Naive thymus-derived CD8-positive, alpha-beta T cell (primary cell): ENCODE data around the gene OGFOD2. TPM values are rescaled to one million over a fixed set of nuclear protein-coding genes. Genes with fewer than 3 reads are reported as not detected.

Experiments used
- ATAC-seq, 2 donors: fragments of 150-1000 bp; cut with Tn5 transposase in 1 of 2; sonication (Bioruptor Pico), chemical (Tn5 transposase) in 1 of 2; 1 replicate in 1 of 2; 2 replicates in 1 of 2; pipeline ENCODE4 v1.10.0; 2021; ENCODE audit warnings: mild to moderate bottlenecking in 2 of 2, moderate library complexity in 2 of 2
- POLR2A ChIA-PET: fragments of 350-600 bp; sonication (Branson Sonifier 250); formaldehyde crosslinking; loops from one replicate; lab custom pipeline; 2021; ENCODE audit warnings: antibody characterized with exemption; lab: Charles Lee
- DNase-seq, 10 donors: peaks; one replicate each; pipeline versions ENCODE4 v3.0.0 to v3.0.0-alpha.2; 2020 to 2022
- H3K27ac Mint-ChIP-seq, 10 donors: one replicate each; pipeline ENCODE4 v1.8.0; 2020 to 2022; ENCODE audit warnings: mild to moderate bottlenecking in 10 of 10, mixed read lengths in 10 of 10, moderate library complexity in 4 of 10, inconsistent platforms in 1 of 10
- H3K27me3 Mint-ChIP-seq, 5 donors: one replicate each; pipeline ENCODE4 v1.8.0; 2021 to 2022; ENCODE audit warnings: mixed read lengths in 5 of 5
- H3K36me3 Mint-ChIP-seq, 3 donors: one replicate each; pipeline ENCODE4 v1.8.0; 2020 to 2022; ENCODE audit warnings: mixed read lengths in 3 of 3, mild to moderate bottlenecking in 2 of 3, inconsistent platforms in 1 of 3
- H3K4me1 Mint-ChIP-seq, 4 donors: one replicate each; pipeline ENCODE4 v1.8.0; 2021 to 2022; ENCODE audit warnings: mixed read lengths in 4 of 4
- H3K4me3 Mint-ChIP-seq, 10 donors: one replicate each; pipeline ENCODE4 v1.8.0; 2020 to 2022; ENCODE audit warnings: mild to moderate bottlenecking in 10 of 10, mixed read lengths in 10 of 10, moderate library complexity in 6 of 10, inconsistent platforms in 1 of 10
- H3K9me3 Mint-ChIP-seq, 9 donors: one replicate each; pipeline ENCODE4 v1.8.0; 2020 to 2022; ENCODE audit warnings: mixed read lengths in 9 of 9, mild to moderate bottlenecking in 3 of 9, inconsistent platforms in 1 of 9, moderate library complexity in 1 of 9
- polyA plus RNA-seq, 3 donors: library from polyadenylated mRNA; unstranded; fragments of 300-500 nt; fragmentation: Illumina TruSeq; gene quantifications; one replicate each; pipeline ENCODE4 v1.2.3, GENCODE V29; 2021
- total RNA-seq, 8 experiments: library from RNA in 2 of 8; stranded (reverse) in 2 of 8; gene quantifications; one replicate each; pipeline ENCODE4 v1.2.3 and lab custom pipeline; 2021 to 2026

Gene OGFOD2
- total and polyA plus RNA-seq, 5 experiments from 2014 or later: 7.7 to 35.1 (median 15.9) TPM

DNA sequence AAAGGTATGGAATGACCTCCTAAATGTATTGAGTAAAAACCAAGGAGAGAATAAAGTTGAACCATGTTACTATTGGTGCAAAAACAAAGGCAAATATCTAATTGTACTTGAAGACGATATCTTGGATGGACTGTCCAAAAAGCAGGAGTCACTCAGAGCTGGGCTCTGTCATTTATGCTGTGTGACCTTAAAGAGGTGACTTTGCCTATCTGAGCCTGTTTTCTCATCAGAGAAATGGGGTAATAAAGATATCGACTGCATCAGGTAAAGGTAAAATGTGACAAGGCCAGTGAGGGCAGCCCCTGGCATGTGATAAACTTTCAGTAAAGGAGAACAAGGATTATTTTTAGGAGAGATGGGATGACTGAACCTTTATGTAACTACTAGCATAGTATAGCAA is 6.9 kb upstream of the OGFOD2 start:
- ATAC-seq (no peak), DNase-seq (no peak)
- Mint-ChIP-seq H3K9me3 (no peaks in the 10 kb centered on the region), H3K4me1 (peaks cover 6 to 14% (median 8%) of the 10 kb centered on the region in 4 donors), H3K36me3 (no peaks in the 10 kb centered on the region), H3K27me3 (no peaks in the 10 kb centered on the region), H3K4me3 (no peak overlapping the region), H3K27ac (no peak overlapping the region)
- POLR2A ChIA-PET: interaction anchor here (0.6 to 3.1 kb wide), 4 partner anchors 11 to 265 kb away, joined by 3 to 20 read pairs (median 8); partner anchors contain the start of genes MPHOSPH9 and MTRFR

DNA sequence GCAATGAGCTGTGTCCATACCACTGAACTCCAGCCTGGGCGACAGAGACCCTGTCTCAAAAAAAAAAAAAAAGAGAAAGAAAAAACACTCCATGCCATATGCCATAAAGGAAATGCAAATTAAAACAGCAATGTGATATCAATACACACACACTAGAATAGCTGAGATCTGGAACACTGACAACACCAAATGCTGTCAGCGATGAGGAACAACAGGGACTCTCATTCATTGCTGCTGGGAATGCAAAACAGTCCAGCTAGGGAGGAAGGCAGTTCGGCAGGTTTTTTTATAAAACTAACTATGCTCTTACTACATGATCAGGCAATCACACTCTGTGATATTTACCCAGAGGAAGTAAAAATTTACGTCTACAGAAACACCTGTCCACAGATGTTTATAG is 5.4 kb upstream of the OGFOD2 start:
- Mint-ChIP-seq H3K4me1 (peaks cover 3 to 18% (median 11%) of the 10 kb centered on the region in 4 donors), H3K27me3 (no peaks in the 10 kb centered on the region), H3K36me3 (no peaks in the 10 kb centered on the region), H3K4me3 (no peak overlapping the region), H3K9me3 (no peaks in the 10 kb centered on the region), H3K27ac (peak overlapping the region in 2 of 10 donors; percentile 1 to 57)
- ATAC-seq (no peak), DNase-seq (no peak)
- POLR2A ChIA-PET: interaction anchor here (1.7 kb wide), 1 partner anchor 9 kb away, joined by 10 read pairs; no protein-coding TSS in a partner anchor

DNA sequence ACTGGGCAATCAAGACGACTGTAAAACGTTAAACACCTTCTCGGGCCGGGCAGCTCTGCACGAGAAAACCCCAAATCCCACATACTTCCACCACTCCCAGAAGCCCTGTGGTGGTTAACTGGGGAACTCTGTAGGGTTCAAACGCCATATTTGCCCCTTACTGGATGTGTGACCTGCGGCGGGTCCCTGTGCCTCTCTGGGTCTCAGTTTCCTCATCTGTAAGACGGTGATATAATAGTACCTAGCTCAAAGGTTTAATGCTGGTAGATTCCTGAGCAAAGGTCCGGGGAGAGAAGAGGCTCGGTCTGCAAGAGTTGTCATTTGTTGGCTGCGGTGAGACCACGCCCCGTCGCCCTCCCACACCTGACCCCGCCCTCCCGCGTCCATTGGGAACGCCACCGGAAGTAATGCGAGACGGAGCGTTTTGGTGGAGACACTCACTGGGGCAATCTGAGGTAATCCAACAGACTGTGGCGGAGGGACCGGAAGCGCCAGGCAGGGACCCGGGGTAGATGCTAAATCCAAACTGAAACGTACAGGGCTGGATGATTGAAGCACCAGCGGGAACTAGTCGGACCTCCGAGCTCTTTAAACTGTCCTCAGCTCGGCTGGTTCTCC is 661 bp upstream of the OGFOD2 start:
- peak; percentile 94 to 99 (median 98) for DNase-seq
- Mint-ChIP-seq H3K9me3 (no peaks in the 10 kb centered on the region), H3K27ac (peak overlapping the region; percentile 97 to 100 (median 99)), H3K36me3 (no peaks in the 10 kb centered on the region), H3K4me3 (peak overlapping the region; percentile 92 to 99 (median 98)), H3K27me3 (no peaks in the 10 kb centered on the region), H3K4me1 (peaks cover 6 to 40% (median 21%) of the 10 kb centered on the region in 4 donors)
- ATAC-seq: peak; percentile 82 to 87
- POLR2A ChIA-PET: interaction anchor here (0.5 to 3.8 kb wide), 23 partner anchors 8 to 1178 kb away, joined by 3 to 36 read pairs (median 4); partner anchors contain the start of genes ABCB9, DDX55, HIP1R and MPHOSPH9

DNA sequence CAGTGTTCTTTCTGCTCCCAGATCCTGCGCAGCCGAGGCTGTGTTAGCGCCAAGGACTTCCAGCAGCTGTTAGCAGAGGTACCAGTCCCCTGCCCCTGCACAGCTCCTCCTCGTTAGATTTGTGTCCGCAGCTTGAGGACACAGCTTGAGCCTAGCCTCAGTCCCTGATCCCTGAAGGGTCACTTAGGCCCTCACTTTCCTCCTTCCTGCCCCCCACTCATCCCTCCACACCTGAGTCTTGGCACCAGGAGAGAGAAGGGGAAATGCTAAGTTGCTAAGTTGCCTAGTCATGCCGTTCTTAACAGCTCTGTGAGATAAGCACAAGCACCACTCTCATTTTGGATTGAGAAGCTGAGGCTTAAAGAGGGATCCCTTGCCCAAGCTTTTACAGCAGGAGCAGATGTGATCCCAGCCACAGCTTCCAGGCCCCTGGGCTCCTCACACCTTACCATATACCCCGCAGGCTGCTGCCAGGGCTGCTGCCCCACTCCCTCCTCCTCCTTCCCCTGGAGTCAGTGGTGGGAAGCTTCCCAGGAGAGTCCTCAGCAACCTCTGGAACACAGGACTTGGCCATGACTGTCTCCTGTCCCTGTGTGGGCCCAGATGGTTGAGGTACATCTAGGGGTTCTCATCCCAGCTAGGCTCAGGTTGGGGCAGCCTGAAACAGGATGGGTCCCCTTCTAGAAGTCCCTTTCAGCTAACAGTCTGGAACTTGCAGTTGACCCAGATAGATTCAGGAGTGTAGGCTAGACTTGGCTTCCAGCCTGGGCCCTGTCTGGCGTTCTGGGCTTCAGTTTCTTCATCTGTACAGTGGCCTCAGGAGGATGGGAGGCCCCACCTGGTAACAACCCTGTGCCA is 975 bp downstream of the OGFOD2 start:
- POLR2A ChIA-PET: interaction anchor here (1.0 to 3.8 kb wide), 15 partner anchors 9 to 626 kb away, joined by 3 to 36 read pairs (median 5); partner anchors contain the start of genes ABCB9, DDX55, HIP1R and MPHOSPH9
- no peaks in the 10 kb centered on the region for H3K27me3 Mint-ChIP-seq
- DNase-seq: no peak
- no peak for ATAC-seq
- peak overlapping the region; percentile 97 to 100 (median 99) for H3K27ac Mint-ChIP-seq
- peak overlapping the region; percentile 92 to 99 (median 98) for H3K4me3 Mint-ChIP-seq
- H3K36me3 Mint-ChIP-seq: no peaks in the 10 kb centered on the region
- peaks cover 8 to 48% (median 31%) of the 10 kb centered on the region in 4 donors for H3K4me1 Mint-ChIP-seq
- no peaks in the 10 kb centered on the region for H3K9me3 Mint-ChIP-seq

DNA sequence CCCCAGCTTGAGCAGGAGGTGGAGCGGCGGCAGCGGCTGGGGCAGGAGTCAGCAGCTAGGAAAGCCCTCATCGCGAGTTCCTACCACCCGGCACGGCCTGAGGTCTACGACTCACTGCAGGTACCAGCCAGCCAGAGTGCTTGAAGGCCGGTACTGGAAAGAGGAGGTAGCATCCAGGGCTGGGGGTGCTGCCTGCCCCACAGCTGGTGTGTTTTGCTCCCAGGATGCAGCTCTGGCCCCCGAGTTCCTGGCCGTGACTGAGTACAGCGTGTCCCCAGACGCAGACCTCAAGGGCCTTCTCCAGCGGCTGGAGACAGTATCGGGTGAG is 1.6 kb downstream of the OGFOD2 start:
- H3K27ac Mint-ChIP-seq: peak overlapping the region in 4 of 10 donors; percentile 11 to 100 (median 98)
- POLR2A ChIA-PET: interaction anchor here (0.5 to 3.8 kb wide), 6 partner anchors 8 to 256 kb away, joined by 4 to 36 read pairs (median 12); partner anchors contain the start of genes ABCB9, HIP1R, MPHOSPH9 and MTRFR

DNA sequence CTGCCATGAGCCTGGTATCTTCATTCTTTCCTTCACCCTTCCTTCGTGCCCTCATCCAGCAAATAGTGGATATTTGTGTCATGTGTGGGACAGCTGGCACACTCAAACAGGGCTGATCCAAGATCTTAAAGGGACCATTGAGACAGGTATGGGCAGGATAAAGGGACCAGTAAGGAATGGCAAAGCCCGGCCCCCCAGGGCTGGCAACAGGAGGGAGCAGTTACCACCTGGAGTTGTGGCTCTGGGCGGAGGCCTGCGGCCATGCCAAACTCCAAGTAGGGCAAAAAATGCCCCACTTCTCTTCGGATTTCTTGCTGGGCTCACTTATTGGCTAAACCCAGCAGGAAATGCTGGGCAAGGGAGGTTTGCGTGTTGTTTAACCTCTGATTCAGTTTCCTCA is 2.1 kb downstream of the OGFOD2 start:
- DNase-seq (no peak), ATAC-seq (no peak)
- peaks cover 0 to 3% (median 0%) of the 10 kb centered on the region in 3 donors for H3K36me3 Mint-ChIP-seq
- H3K27ac Mint-ChIP-seq: peak overlapping the region in 2 of 10 donors; percentile 38 to 79
- no peaks in the 10 kb centered on the region for H3K27me3 Mint-ChIP-seq
- H3K9me3 Mint-ChIP-seq: no peaks in the 10 kb centered on the region
- H3K4me1 Mint-ChIP-seq: peaks cover 10 to 57% (median 42%) of the 10 kb centered on the region in 4 donors
- H3K4me3 Mint-ChIP-seq: peak overlapping the region in 9 of 10 donors; percentile 9 to 99 (median 43)
- POLR2A ChIA-PET: interaction anchor here (0.5 to 3.8 kb wide), 5 partner anchors 7 to 255 kb away, joined by 3 to 36 read pairs (median 4); partner anchors contain the start of genes HIP1R, MPHOSPH9 and MTRFR

More for the DNA sequence above, 1.6 kb downstream of the OGFOD2 start:
- DNase-seq (no peak), ATAC-seq (no peak)
- Mint-ChIP-seq H3K4me1 (peaks cover 10 to 52% (median 37%) of the 10 kb centered on the region in 4 donors), H3K9me3 (no peaks in the 10 kb centered on the region), H3K27me3 (no peaks in the 10 kb centered on the region), H3K36me3 (peaks cover 0 to 2% (median 0%) of the 10 kb centered on the region in 3 donors), H3K4me3 (peak overlapping the region; percentile 27 to 99 (median 98))

DNA sequence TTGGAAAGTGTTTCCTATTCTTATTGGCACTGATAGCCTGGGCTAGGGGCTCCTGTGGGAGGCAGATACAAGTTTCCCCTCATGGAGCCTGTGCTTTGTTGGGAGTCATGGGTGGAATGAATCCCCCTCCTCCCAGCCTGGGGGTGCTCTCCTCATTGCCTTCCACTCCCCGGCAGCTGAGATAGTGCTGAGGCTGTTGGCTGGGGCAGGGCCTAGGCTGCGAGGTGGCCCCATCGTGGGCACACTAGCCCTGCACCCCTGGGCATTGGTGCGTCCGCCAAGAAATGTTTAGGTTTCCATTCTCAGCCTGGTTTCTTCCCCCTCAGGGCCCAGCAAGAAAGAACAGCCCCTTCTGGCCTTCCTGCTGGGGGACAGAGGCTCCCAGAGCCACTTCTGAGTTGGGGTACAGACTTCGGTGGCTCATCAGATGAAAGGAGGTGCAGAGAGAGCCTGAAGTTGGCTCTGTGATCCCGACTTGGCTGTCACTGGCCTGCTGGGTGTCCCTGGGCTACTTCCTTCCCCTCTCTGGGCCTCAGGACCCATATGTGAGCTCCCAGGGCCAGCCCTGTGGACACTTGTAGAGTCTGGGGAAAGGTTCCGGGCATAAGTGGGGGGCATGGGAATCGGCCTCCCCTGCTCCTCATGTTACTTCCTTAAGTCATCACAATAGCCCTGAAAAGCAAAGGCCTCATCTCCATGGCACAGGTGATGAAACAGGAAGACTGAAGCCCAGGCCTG is 2.8 kb downstream of the OGFOD2 start:
- Mint-ChIP-seq H3K36me3 (peaks cover 0 to 4% (median 0%) of the 10 kb centered on the region in 3 donors), H3K4me1 (peaks cover 11 to 64% (median 47%) of the 10 kb centered on the region in 4 donors), H3K9me3 (no peaks in the 10 kb centered on the region), H3K27me3 (no peaks in the 10 kb centered on the region), H3K4me3 (peak overlapping the region; percentile 25 to 82 (median 50)), H3K27ac (peak overlapping the region in 4 of 10 donors; percentile 52 to 85 (median 64))
- POLR2A ChIA-PET: interaction anchor here (0.6 to 4.0 kb wide), 4 partner anchors 10 to 711 kb away, joined by 3 to 30 read pairs (median 8); partner anchors contain the start of genes ABCB9, MPHOSPH9 and MTRFR
- DNase-seq: no peak
- no peak for ATAC-seq

DNA sequence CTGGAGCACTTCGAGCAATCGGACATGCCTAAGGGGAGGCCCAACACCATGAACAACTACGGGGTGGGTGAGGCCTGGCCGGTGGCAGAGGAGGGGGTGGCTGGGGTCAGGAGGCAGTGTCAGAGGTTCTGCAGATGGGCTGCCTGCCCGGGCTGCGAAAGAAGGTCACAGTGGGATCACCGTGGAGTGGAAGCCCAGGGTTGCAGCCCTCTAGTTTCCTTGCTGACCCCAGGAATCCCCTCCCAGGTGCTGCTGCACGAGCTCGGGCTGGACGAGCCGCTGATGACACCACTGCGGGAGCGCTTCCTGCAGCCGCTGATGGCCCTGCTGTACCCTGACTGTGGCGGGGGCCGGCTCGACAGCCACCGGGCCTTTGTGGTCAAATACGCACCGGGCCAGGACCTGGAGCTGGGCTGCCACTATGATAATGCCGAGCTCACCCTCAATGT is 3.5 kb downstream of the OGFOD2 start:
- no peaks in the 10 kb centered on the region for H3K27me3 Mint-ChIP-seq
- peak overlapping the region in 2 of 10 donors; percentile 62 to 85 for H3K27ac Mint-ChIP-seq
- peaks cover 0 to 9% (median 0%) of the 10 kb centered on the region in 3 donors for H3K36me3 Mint-ChIP-seq
- H3K4me3 Mint-ChIP-seq: peak overlapping the region in 9 of 10 donors; percentile 14 to 82 (median 48)
- H3K4me1 Mint-ChIP-seq: peaks cover 18 to 69% (median 55%) of the 10 kb centered on the region in 4 donors
- ATAC-seq (no peak), DNase-seq (peak in 1 of 10 donors; percentile 51)
- POLR2A ChIA-PET: interaction anchor here (0.6 to 4.0 kb wide), 5 partner anchors 8 to 712 kb away, joined by 3 to 30 read pairs (median 10); partner anchors contain the start of genes ABCB9, MPHOSPH9 and MTRFR
- H3K9me3 Mint-ChIP-seq: no peaks in the 10 kb centered on the region

DNA sequence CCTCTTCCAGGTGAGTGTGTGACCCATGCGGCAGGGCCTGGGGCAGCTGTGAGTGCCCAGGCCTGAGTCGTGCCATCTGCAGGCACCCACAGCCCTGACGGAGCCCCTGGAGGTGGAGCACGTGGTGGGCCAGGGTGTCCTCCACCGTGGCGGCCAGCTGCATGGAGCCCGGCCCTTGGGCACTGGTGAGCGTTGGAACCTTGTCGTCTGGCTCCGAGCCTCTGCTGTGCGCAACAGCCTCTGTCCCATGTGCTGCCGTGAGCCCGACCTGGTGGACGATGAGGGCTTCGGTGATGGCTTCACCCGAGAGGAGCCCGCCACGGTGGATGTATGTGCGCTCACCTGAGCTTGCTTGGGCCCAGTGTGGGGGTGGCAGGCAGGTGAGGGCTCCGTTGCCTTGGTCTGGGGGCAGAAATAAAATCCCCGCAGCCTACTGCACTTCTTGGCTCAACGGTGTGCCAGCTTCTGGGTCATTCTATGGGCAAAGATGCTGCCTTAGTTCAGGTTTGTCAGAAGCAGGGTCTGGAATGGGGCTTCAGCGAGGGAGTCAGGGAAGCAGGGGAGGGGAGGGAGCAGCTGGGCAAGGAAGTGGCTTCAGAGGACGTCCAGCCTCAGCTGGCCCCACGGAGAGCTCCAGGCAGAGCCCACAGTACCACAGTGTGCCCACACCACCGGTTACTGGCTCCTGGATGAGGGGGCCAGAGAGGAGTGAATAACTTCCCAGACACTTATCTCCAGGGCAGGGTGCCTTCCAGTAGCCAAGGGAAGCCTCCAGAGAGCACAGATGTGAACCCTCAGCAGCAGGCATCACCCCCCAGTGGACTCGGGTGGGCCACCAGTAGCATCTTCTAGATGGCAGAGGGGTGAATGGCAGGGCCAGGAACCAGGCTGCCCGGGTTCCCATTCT is 4.2 kb downstream of the OGFOD2 start:
- Mint-ChIP-seq H3K9me3 (no peaks in the 10 kb centered on the region), H3K4me3 (peak overlapping the region; percentile 85 to 92 (median 89))

DNA sequence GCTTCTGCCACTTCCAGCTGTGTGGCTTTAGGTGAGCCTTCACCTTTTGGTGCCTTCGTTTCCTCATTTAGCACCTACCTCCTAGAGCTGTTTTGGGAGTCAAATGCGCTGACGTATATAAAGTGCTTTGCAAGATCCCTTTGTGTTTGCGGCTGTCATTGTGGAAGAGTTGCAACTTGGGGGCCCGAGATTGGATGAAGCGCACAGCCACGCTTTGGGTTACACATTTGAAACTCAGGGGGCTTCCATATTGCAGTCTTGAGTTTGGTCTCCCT is 4.8 kb downstream of the OGFOD2 start:
- POLR2A ChIA-PET: interaction anchor here (0.6 to 4.0 kb wide), 10 partner anchors 8 to 604 kb away, joined by 3 to 30 read pairs (median 6); partner anchors contain the start of genes ABCB9, MPHOSPH9 and MTRFR
- Mint-ChIP-seq H3K4me3 (peak overlapping the region; percentile 85 to 92 (median 89)), H3K9me3 (no peaks in the 10 kb centered on the region), H3K27ac (peak overlapping the region; percentile 64 to 93 (median 87)), H3K27me3 (no peaks in the 10 kb centered on the region), H3K36me3 (peaks cover 0 to 13% (median 0%) of the 10 kb centered on the region in 3 donors), H3K4me1 (peaks cover 21 to 76% (median 64%) of the 10 kb centered on the region in 4 donors)
- DNase-seq (no peak), ATAC-seq (no peak)

More for the DNA sequence above, 4.2 kb downstream of the OGFOD2 start:
- peaks cover 0 to 13% (median 0%) of the 10 kb centered on the region in 3 donors for H3K36me3 Mint-ChIP-seq
- DNase-seq: peak in 2 of 10 donors; percentile 16 to 53
- H3K27ac Mint-ChIP-seq: peak overlapping the region in 8 of 10 donors; percentile 52 to 93 (median 82)
- ATAC-seq: no peak
- POLR2A ChIA-PET: interaction anchor here (0.6 to 4.0 kb wide), 10 partner anchors 8 to 604 kb away, joined by 3 to 30 read pairs (median 6); partner anchors contain the start of genes ABCB9, MPHOSPH9 and MTRFR
- H3K27me3 Mint-ChIP-seq: no peaks in the 10 kb centered on the region
- H3K4me1 Mint-ChIP-seq: peaks cover 18 to 72% (median 59%) of the 10 kb centered on the region in 4 donors
